Calu3 (cell line): ENCODE results near the gene KLHL6. TPM values are rescaled to one million over a fixed set of nuclear protein-coding genes. Genes with fewer than 3 reads are reported as not detected.

ENCODE experiments used
- BruUV-seq: library from RNA; stranded (reverse); fragments of 400-500 nt; replicated peaks from 2 replicates; lab custom pipeline; 2021; lab: Mats Ljungman, UMichigan
- CTCF ChIA-PET: fragments of 300-600 bp; sonication (Branson Sonifier 250); formaldehyde crosslinking; loops from one replicate; lab custom pipeline; 2022; ENCODE audit warnings: antibody characterized with exemption; lab: Charles Lee
- DNase-seq: peaks from one replicate; pipeline ENCODE4 v3.0.0; 2022
- H3K27ac Mint-ChIP-seq: one replicate; pipeline ENCODE4 v1.8.0; 2022; ENCODE audit warnings: mixed read lengths; ENCODE audit not compliant: unreplicated experiment
- H3K27me3 Mint-ChIP-seq: one replicate; pipeline ENCODE4 v1.8.0; 2022; ENCODE audit warnings: mixed read lengths; ENCODE audit not compliant: unreplicated experiment
- H3K36me3 Mint-ChIP-seq: one replicate; pipeline ENCODE4 v1.8.0; 2022; ENCODE audit warnings: mild to moderate bottlenecking, moderate library complexity, mixed read lengths; ENCODE audit not compliant: insufficient read depth, unreplicated experiment
- H3K4me1 Mint-ChIP-seq: one replicate; pipeline ENCODE4 v1.8.0; 2022; ENCODE audit warnings: mild to moderate bottlenecking, low read depth, mixed read lengths; ENCODE audit not compliant: unreplicated experiment
- H3K4me3 Mint-ChIP-seq: one replicate; pipeline ENCODE4 v1.8.0; 2022; ENCODE audit warnings: mild to moderate bottlenecking, low read depth, moderate library complexity, mixed read lengths; ENCODE audit not compliant: unreplicated experiment
- H3K9me3 Mint-ChIP-seq: one replicate; pipeline ENCODE4 v1.8.0; 2022; ENCODE audit warnings: low read depth, mixed read lengths; ENCODE audit not compliant: unreplicated experiment
- CTCF ChIP-seq: fragments of 200-600 bp; IDR thresholded peaks from one replicate; pipeline ENCODE4 v1.8.0; 2022; ENCODE audit warnings: antibody characterized with exemption; ENCODE audit not compliant: unreplicated experiment
- intact Hi-C: fragments of 100-400 bp; cut with micrococcal nuclease; formaldehyde crosslinking; loops from one replicate; pipeline ENCODE4 v1.10.0; 2022; ENCODE audit not compliant: unreplicated experiment
- total RNA-seq: library from RNA; stranded (reverse); gene quantifications from 2 replicates; pipeline ENCODE4 v1.2.3, GENCODE V29; 2022

The KLHL6 gene
- total RNA-seq, 1 experiment from 2014 or later: not detected

- no TSS peak for BruUV-seq
- intact Hi-C loops: no loop called here
- Mint-ChIP-seq H3K27me3 (peaks cover 37% of the 10 kb centered on the region), H3K4me3 (no peak overlapping the region), H3K27ac (no peak overlapping the region), H3K36me3 (no peaks in the 10 kb centered on the region), H3K9me3 (no peaks in the 10 kb centered on the region), H3K4me1 (no peaks in the 10 kb centered on the region)
- CTCF ChIA-PET: interaction anchor here (0.5 to 0.6 kb wide), 2 partner anchors 170 to 414 kb away, joined by 3 to 4 read pairs; no protein-coding TSS in a partner anchor
- TF ChIP-seq CTCF: no peak
- DNase-seq: no peak
Measured at GRCh38 chr3:183584914-183585280, 29.4 kb upstream of the KLHL6 start.

- CTCF ChIA-PET: interaction anchor here (0.5 kb wide), 2 partner anchors 9 to 171 kb away, joined by 3 to 4 read pairs; no protein-coding TSS in a partner anchor
Measured at GRCh38 chr3:183584246-183584913, 28.9 kb upstream of the KLHL6 start.

GRCh38 chr3:183583331-183584245 lies 28.1 kb upstream of the KLHL6 start:
- H3K27ac Mint-ChIP-seq: no peak overlapping the region

More at GRCh38 chr3:183584246-183584913, 28.9 kb upstream of the KLHL6 start:
- Mint-ChIP-seq H3K4me1 (no peaks in the 10 kb centered on the region), H3K27me3 (peaks cover 37% of the 10 kb centered on the region), H3K4me3 (no peak overlapping the region), H3K27ac (no peak overlapping the region), H3K9me3 (no peaks in the 10 kb centered on the region), H3K36me3 (no peaks in the 10 kb centered on the region)
- intact Hi-C loops: no loop called here
- no TSS peak for BruUV-seq
- no peak for TF ChIP-seq CTCF
- DNase-seq: no peak

More at GRCh38 chr3:183583331-183584245, 28.1 kb upstream of the KLHL6 start:
- DNase-seq: no peak
- no TSS peak for BruUV-seq
- Mint-ChIP-seq H3K4me3 (no peak overlapping the region), H3K27me3 (peaks cover 37% of the 10 kb centered on the region), H3K36me3 (no peaks in the 10 kb centered on the region), H3K9me3 (no peaks in the 10 kb centered on the region), H3K4me1 (no peaks in the 10 kb centered on the region)
- no peak for TF ChIP-seq CTCF
- CTCF ChIA-PET: interaction anchor here (0.5 kb wide), 1 partner anchor 10 kb away, joined by 3 read pairs; no protein-coding TSS in a partner anchor
- intact Hi-C loops: no loop called here
